LNCAP (cell line): ENCODE data around the gene ANKFY1.

Experiments used
- CTCF ChIP-seq: fragments of 450-650 bp; IDR thresholded peaks from 2 replicates; pipeline ENCODE4 v1.5.1; 2017; ENCODE audit warnings: mild to moderate bottlenecking

The ANKFY1 gene

GRCh38 chr17:4269915-4270314 is 6.1 kb upstream of the ANKFY1 start:
- TF ChIP-seq CTCF = no peak

- no peak for TF ChIP-seq CTCF
These were observed 3.6 kb upstream of the ANKFY1 start for GRCh38 chr17:4267402-4267801.

GRCh38 chr17:4266550-4266949 is 2.8 kb upstream of the ANKFY1 start:
- no peak for TF ChIP-seq CTCF

GRCh38 chr17:4262703-4263102 is 1.1 kb downstream of the ANKFY1 start:
- no peak for TF ChIP-seq CTCF

GRCh38 chr17:4261452-4261851 is 2.3 kb downstream of the ANKFY1 start:
- no peak for TF ChIP-seq CTCF

GRCh38 chr17:4258867-4259266 is 4.9 kb downstream of the ANKFY1 start:
- TF ChIP-seq CTCF = no peak

- no peak for TF ChIP-seq CTCF
These were observed 6.8 kb downstream of the ANKFY1 start for GRCh38 chr17:4256952-4257351.

GRCh38 chr17:4250887-4251286 is 12.9 kb downstream of the ANKFY1 start:
- no peak for TF ChIP-seq CTCF
